HepG2 (cell line): ENCODE data around the gene NTMT1. TPM values are rescaled to one million over a fixed set of nuclear protein-coding genes. Genes with fewer than 3 reads are reported as not detected.

Experiments
- ARNT2 ChIP-seq: sonication (generic); formaldehyde crosslinking; IDR thresholded peaks from 2 replicates; pipeline ENCODE4 v1.8.0; 2022; ENCODE audit warnings: mild to moderate bottlenecking, low read depth, missing genetic modification reagents, moderate library complexity
- ATF7-NPFF ChIP-seq: sonication (generic); formaldehyde crosslinking; IDR thresholded peaks from 2 replicates; pipeline ENCODE4 v1.8.1; 2023; ENCODE audit warnings: mild to moderate bottlenecking, low read depth, missing genetic modification reagents, moderate library complexity
- CAMTA2 ChIP-seq: sonication (generic); formaldehyde crosslinking; IDR thresholded peaks from 2 replicates; pipeline ENCODE4 v1.4.0; 2020; ENCODE audit warnings: mild to moderate bottlenecking, missing genetic modification reagents, borderline replicate concordance
- ELF1 ChIP-seq: sonication (generic); formaldehyde crosslinking; IDR thresholded peaks from 2 replicates; pipeline ENCODE4 v1.4.0; 2020; ENCODE audit warnings: missing genetic modification reagents
- ESRRA ChIP-seq: sonication (generic); formaldehyde crosslinking; IDR thresholded peaks from 2 replicates; pipeline ENCODE4 v1.5.1; 2020; ENCODE audit warnings: mild to moderate bottlenecking, low read depth, missing genetic modification reagents
- NFKB2 ChIP-seq: sonication (generic); formaldehyde crosslinking; IDR thresholded peaks from 2 replicates; pipeline ENCODE4 v1.4.0; 2020; ENCODE audit warnings: missing genetic modification reagents, borderline replicate concordance
- ONECUT2 ChIP-seq: sonication (generic); formaldehyde crosslinking; IDR thresholded peaks from 2 replicates; pipeline ENCODE4 v1.4.0; 2020; ENCODE audit warnings: missing genetic modification reagents
- PAXIP1 ChIP-seq: sonication (generic); formaldehyde crosslinking; conservative IDR thresholded peaks from 2 replicates; pipeline ENCODE4 v1.4.0; 2020; ENCODE audit warnings: mild to moderate bottlenecking, missing genetic modification reagents, moderate library complexity
- RBM39 ChIP-seq: fragments of 200-400 bp; formaldehyde crosslinking; IDR thresholded peaks from one replicate; pipeline ENCODE4 v1.6.1; 2018; ENCODE audit warnings: antibody characterized with exemption, mild to moderate bottlenecking, low read depth, low read length; ENCODE audit not compliant: poor library complexity, severe bottlenecking
- REL ChIP-seq: sonication (generic); formaldehyde crosslinking; conservative IDR thresholded peaks from 2 replicates; pipeline ENCODE4 v1.8.0; 2022; ENCODE audit warnings: mild to moderate bottlenecking, missing genetic modification reagents, moderate library complexity
- SMC3 ChIP-seq: IDR thresholded peaks from 2 replicates; pipeline ENCODE4 v1.6.1; 2011; ENCODE audit warnings: low read length, improper control_type of control experiment
- SOX6 ChIP-seq, 2 experiments: fragments of 450-650 bp in 1 of 2; sonication (generic) in 1 of 2; formaldehyde crosslinking in 1 of 2; IDR thresholded peaks; 2 replicates each; pipeline versions ENCODE4 v1.4.0 to v1.6.1; 2017 to 2020; ENCODE audit warnings: antibody characterized with exemption in 1 of 2, mild to moderate bottlenecking in 1 of 2, missing genetic modification reagents in 1 of 2
- SP1 ChIP-seq, 2 experiments: fragments of 450-650 bp in 1 of 2; sonication (generic) in 1 of 2; formaldehyde crosslinking in 1 of 2; IDR thresholded peaks; 2 replicates each; pipeline versions ENCODE4 v1.4.0 to v1.6.1; 2016 to 2020; ENCODE audit warnings: missing genetic modification reagents in 1 of 2
- SRY ChIP-seq: sonication (generic); formaldehyde crosslinking; IDR thresholded peaks from 2 replicates; pipeline ENCODE4 v1.8.0; 2022; ENCODE audit warnings: mild to moderate bottlenecking, missing genetic modification reagents
- TBX3 ChIP-seq: fragments of 450-650 bp; IDR thresholded peaks from 2 replicates; pipeline ENCODE4 v1.6.1; 2017; ENCODE audit warnings: antibody characterized with exemption, mild to moderate bottlenecking, inconsistent platforms, borderline replicate concordance
- THAP11 ChIP-seq: IDR thresholded peaks from 2 replicates; pipeline ENCODE4 v1.6.1; 2016; ENCODE audit warnings: missing biosample characterization, missing genetic modification reagents
- THAP8 ChIP-seq: sonication (generic); formaldehyde crosslinking; IDR thresholded peaks from 2 replicates; pipeline ENCODE4 v1.5.1; 2020; ENCODE audit warnings: missing genetic modification reagents, mild to moderate bottlenecking, borderline replicate concordance
- U2AF2 ChIP-seq: fragments of 200-400 bp; formaldehyde crosslinking; IDR thresholded peaks from 2 replicates; pipeline ENCODE4 v1.6.1; 2017; ENCODE audit warnings: low read depth, mild to moderate bottlenecking, low read length
- ZEB1 ChIP-seq: IDR thresholded peaks from 2 replicates; pipeline ENCODE4 v1.6.1; 2012; ENCODE audit warnings: mild to moderate bottlenecking, low read depth, inconsistent platforms; ENCODE audit not compliant: insufficient replicate concordance
- ZNF160 ChIP-seq: sonication (generic); formaldehyde crosslinking; IDR thresholded peaks from 2 replicates; pipeline ENCODE4 v1.8.0; 2022; ENCODE audit warnings: mild to moderate bottlenecking, inconsistent platforms, missing genetic modification reagents
- ZNF317 ChIP-seq: sonication (generic); formaldehyde crosslinking; IDR thresholded peaks from 2 replicates; pipeline ENCODE4 v1.5.0; 2020; ENCODE audit warnings: mild to moderate bottlenecking, missing genetic modification reagents
- ZNF766 ChIP-seq: sonication (generic); formaldehyde crosslinking; IDR thresholded peaks from 2 replicates; pipeline ENCODE4 v1.5.0; 2020; ENCODE audit warnings: missing genetic modification reagents, borderline replicate concordance
- ZNF782 ChIP-seq: sonication (generic); formaldehyde crosslinking; IDR thresholded peaks from 2 replicates; pipeline ENCODE4 v1.4.0; 2020; ENCODE audit warnings: missing genetic modification reagents, mild to moderate bottlenecking, borderline replicate concordance
- ZNF792 ChIP-seq: IDR thresholded peaks from 2 replicates; pipeline ENCODE4 v1.6.1; 2016
- polyA plus RNA-seq, 8 experiments: library from polyadenylated mRNA; depleted of rRNA in 3 of 8; stranded (reverse) in 7 of 8; unstranded in 1 of 8; fragments of >200 nt; fragmentation: Illumina TruSeq in 4 of 8; extraction: Trizol in 4 of 8; gene quantifications; 2 replicates each; pipeline versions ENCODE4 v1.2.1 to v1.2.3, GENCODE V29; 2011 to 2016; ENCODE audit warnings: low read depth in 4 of 8, missing spikeins in 1 of 8, mixed read lengths in 1 of 8; ENCODE audit not compliant: insufficient read depth in 1 of 8
- total RNA-seq, 5 experiments: library from RNA; depleted of rRNA; stranded (reverse); fragments of >200 nt; fragmentation: Illumina TruSeq; extraction: Trizol; gene quantifications; 2 replicates each; pipeline ENCODE4 v1.2.3, GENCODE V29; 2016; ENCODE audit warnings: low read depth in 1 of 5
- TF ChIP-seq, protein P1 (sequence below): sonication (generic); formaldehyde crosslinking; conservative IDR thresholded peaks from 2 replicates; pipeline ENCODE4 v1.8.0; 2022; ENCODE audit warnings: mild to moderate bottlenecking, moderate library complexity, missing genetic modification reagents

NTMT1 gene
- total and polyA plus RNA-seq, 2 of the 13 experiments (the other 11 are each of a cell fraction or from before 2014, with no cell fraction given): 49.1 to 53.8 TPM

DNA sequence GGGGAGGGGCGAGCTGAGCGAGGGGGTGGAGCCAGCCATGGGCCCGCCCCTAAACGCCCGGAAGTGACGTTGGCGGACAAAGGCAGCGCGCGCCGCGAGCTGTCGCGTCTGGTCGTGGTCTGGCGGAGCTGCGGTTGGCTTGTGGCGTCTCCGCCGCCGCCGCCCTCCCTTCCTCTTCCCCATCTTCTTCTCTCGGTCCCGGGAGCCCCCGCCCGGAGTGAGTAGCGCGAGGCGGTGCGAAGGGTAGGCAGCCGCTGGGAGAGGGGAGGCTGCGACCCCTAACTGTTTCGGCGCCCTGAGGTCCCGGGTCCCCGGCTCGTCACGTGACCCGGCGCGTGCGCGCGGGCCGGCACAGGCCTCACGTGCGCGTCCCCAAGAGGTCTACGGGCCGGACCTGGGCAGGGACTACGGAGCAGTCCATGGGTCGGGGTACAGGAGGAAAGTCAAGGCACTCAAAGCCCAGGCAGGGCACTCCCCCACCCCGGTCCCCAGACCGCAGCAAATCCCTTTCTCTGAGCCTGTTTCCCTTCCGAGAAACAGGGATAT is at the start of gene NTMT1 (continued):
- peak; percentile 32 for TF ChIP-seq PAXIP1
- no peak for TF ChIP-seq ZNF317 (CRISPR knock-in tag)
- TF ChIP-seq ELF1: peak; percentile 23; the same call in 1 of the 2 replicates
- TF ChIP-seq SP1 (IDR thresholded peaks at IDR 0.05): peak; percentile 17; the same call in 1 of the 2 replicates
- peak; percentile 87 for TF ChIP-seq SP1 (CRISPR knock-in tag; IDR thresholded peaks at IDR 0.05)
- peak; percentile 28; the same call in 1 of the 2 replicates for TF ChIP-seq ESRRA (CRISPR knock-in tag)
- TF ChIP-seq SOX6 (IDR thresholded peaks at IDR 0.05): no peak
- peak; percentile 22; the same call in 1 of the 2 replicates for TF ChIP-seq SOX6 (CRISPR knock-in tag; IDR thresholded peaks at IDR 0.05)
- TF ChIP-seq TBX3: no peak
- 0 out of 2 replicates have a peak, but pooled peaks have one; percentile 78 for TF ChIP-seq CAMTA2
- no peak for TF ChIP-seq THAP8 (CRISPR knock-in tag)
- TF ChIP-seq SMC3: no peak
- TF ChIP-seq U2AF2: no peak
- TF ChIP-seq, protein P1, sequence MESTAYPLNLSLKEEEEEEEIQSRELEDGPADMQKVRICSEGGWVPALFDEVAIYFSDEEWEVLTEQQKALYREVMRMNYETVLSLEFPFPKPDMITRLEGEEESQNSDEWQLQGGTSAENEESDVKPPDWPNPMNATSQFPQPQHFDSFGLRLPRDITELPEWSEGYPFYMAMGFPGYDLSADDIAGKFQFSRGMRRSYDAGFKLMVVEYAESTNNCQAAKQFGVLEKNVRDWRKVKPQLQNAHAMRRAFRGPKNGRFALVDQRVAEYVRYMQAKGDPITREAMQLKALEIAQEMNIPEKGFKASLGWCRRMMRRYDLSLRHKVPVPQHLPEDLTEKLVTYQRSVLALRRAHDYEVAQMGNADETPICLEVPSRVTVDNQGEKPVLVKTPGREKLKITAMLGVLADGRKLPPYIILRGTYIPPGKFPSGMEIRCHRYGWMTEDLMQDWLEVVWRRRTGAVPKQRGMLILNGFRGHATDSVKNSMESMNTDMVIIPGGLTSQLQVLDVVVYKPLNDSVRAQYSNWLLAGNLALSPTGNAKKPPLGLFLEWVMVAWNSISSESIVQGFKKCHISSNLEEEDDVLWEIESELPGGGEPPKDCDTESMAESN (CRISPR knock-in tag): peak; percentile 63
- no peak for TF ChIP-seq ONECUT2 (CRISPR knock-in tag)
- peak; percentile 55; the same call in 1 of the 2 replicates for TF ChIP-seq ZNF792 (CRISPR knock-in tag)
- TF ChIP-seq ATF7-NPFF (CRISPR knock-in tag): peak; percentile 91
- peak; percentile 65; the same call in 1 of the 2 replicates for TF ChIP-seq NFKB2 (CRISPR knock-in tag)
- TF ChIP-seq ARNT2 (CRISPR knock-in tag): peak; percentile 77
- TF ChIP-seq ZEB1: peak; percentile 20
- TF ChIP-seq SRY (CRISPR knock-in tag): peak; percentile 90; the same call in 1 of the 2 replicates
- TF ChIP-seq THAP11: peak; percentile 81
- peak; percentile 87 for TF ChIP-seq ZNF766 (CRISPR knock-in tag)
- peak; percentile 86; the same call in 1 of the 2 replicates for TF ChIP-seq ZNF782 (CRISPR knock-in tag)
- TF ChIP-seq RBM39: peak; percentile 63
- TF ChIP-seq REL: no peak
- 0 out of 2 replicates have a peak, but pooled peaks have one; percentile 56 for TF ChIP-seq ZNF160 (CRISPR knock-in tag)
